VCaP (cell line): ENCODE results near the gene POMGNT1.

Experiments
- H3K27ac ChIP-seq: fragments of 450-650 bp; 2 replicates; pipeline ENCODE4 v1.5.1; 2017
- TF ChIP-seq, protein P1 (sequence below): fragments of 450-650 bp; conservative IDR thresholded peaks from 2 replicates; pipeline ENCODE4 v1.5.1; 2017; ENCODE audit warnings: mild to moderate bottlenecking, moderate library complexity

Gene POMGNT1

DNA sequence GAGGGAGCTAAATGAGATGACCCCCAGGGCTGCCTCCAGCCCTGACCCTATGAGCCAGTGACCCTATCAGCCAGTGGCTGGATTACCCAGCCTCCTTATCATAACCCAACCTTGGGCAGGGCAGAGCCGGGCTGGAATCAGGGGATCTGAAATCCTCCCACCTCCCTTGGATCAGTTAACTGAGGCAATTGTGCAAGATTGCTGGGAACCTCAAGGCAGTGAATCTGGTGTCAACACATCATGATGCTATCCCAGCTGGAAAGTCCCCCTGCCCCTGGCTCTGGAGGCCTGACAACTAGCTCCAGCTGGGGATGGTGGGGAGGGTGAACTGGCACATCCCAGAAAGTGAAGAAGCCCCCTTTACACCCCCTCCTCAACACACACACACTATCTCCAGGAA lies 29.8 kb downstream of the POMGNT1 start:
- TF ChIP-seq, protein P1, sequence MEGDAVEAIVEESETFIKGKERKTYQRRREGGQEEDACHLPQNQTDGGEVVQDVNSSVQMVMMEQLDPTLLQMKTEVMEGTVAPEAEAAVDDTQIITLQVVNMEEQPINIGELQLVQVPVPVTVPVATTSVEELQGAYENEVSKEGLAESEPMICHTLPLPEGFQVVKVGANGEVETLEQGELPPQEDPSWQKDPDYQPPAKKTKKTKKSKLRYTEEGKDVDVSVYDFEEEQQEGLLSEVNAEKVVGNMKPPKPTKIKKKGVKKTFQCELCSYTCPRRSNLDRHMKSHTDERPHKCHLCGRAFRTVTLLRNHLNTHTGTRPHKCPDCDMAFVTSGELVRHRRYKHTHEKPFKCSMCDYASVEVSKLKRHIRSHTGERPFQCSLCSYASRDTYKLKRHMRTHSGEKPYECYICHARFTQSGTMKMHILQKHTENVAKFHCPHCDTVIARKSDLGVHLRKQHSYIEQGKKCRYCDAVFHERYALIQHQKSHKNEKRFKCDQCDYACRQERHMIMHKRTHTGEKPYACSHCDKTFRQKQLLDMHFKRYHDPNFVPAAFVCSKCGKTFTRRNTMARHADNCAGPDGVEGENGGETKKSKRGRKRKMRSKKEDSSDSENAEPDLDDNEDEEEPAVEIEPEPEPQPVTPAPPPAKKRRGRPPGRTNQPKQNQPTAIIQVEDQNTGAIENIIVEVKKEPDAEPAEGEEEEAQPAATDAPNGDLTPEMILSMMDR, result no peak
- H3K27ac ChIP-seq, result no peak overlapping the region

DNA sequence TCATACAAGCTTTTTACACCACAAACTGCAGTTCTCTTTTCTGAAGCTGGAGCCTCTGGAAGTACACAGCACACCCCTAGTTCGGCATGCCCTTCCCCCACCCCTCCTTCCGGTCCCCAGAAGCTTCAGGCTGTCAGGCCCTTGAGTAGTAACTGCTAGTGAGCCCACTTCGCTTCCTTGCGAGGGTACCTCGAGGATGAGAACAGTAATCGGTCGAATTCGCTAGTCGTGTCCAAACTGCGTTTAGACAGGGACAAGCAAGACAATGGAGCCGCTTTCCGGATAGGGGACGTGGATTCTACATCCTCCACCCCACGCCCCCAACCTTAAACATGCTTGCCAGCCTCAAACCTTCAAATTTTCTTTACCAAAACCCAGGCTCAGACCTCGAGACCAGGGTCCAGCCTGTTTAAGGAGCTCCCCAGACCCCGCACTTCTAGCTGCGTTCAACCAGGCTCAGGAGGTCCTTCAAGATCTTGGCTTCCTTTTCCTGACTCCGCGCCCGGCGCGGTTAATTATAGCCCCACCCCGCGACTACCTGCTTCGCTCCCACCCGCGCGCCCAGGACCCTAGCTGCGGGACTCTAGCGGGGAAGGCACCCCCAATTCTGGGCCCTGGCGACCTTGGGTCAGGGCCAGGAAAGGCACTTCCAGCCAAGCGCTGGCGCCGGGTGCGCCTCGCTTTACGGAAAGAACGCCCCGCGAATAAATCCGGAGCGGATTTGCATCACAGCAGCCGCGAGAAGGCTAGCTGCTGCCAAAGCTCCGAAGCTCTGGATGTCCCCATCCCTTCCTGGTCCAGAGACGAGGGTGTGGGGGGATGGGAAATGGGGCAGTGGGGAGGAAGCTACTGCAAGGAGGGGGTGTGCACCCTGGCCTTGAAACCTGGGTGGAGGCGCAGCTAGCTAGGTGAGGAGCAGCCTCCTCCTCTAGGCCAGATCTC lies 31.4 kb downstream of the POMGNT1 start:
- TF ChIP-seq, protein P1, result no peak
- no peak overlapping the region for H3K27ac ChIP-seq

DNA sequence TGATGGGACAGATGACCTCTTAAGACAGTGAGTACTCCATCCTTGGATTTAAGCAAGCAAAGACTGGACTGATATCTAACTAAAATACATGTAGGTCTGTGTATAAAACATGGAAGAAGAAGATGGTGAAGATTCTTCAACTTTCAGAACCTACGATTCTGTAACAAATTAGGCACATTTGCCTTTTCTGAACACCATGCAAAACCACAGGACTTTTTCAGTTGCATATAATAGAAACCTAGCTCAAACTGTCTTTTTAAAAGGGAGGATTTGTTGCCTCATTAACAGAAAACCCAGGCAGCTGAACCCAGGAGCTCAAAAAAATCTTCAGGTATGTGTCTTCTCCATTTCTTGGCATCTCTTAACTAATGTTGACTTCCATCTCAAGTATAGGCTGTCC lies 38.0 kb downstream of the POMGNT1 start:
- no peak overlapping the region for H3K27ac ChIP-seq
- TF ChIP-seq, protein P1, result no peak

DNA sequence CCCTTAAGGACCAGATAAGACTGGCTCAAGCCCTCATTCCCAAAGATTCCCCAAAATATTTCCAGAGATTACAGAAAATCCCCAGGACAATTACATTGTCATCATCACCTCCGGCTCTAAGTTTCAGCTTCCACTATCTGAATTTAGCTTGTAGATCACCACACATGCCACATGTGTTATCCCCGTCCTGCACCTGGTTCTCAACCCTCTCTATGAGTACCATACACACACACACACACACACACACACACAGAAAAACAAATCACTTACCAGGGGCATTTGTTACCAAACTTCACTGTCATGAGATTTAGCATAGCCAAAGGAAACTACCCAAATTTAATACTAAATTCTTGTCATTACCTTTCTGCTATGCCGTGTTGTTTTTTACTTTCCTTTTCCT lies 38.7 kb downstream of the POMGNT1 start:
- TF ChIP-seq, protein P1, result no peak
- H3K27ac ChIP-seq, result no peak overlapping the region

DNA sequence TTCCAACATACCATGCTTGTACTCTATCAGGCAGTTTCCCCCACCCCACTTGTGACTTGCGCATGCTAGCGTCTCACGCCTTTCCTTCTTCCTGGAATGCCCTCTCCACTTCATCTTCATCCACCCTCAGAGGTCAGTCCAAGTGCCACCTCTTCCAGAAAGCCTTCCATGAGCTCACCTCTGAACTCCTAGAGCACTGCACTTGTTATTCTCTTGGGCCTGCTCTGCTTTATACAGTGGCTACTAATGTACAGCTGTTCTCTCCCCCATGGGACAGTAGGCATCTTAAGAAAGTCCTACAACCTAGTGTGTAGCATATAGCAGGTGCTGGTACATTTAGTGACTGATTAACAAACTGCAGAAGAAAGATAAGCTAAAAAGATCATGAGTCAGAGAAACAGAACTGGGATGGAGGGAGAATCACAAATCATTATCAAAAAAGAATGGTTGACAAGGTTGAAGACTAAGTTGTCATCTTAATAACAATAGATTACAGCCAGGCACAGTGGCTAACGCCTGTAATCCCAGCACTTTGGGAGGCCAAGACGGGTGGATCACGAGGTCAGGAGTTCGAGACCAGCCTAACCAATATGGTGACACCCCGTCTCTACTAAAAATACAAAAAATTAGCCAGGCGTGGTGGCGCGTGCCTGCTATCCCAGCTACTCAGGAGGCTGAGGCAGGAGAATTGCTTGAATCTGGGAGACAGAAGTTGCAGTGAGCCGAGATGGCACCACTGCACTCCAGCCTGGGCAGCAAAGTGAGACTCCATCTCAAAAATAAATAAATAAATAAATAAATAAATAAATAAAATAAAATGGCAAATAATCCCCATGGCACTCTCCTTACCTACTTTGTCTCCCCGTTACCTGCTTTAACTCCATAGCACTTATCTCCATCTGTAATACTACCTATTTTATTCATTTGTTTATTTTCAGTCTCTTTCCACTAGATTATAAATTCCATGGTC lies 39.6 kb downstream of the POMGNT1 start:
- no peak overlapping the region for H3K27ac ChIP-seq
- TF ChIP-seq, protein P1, result no peak

DNA sequence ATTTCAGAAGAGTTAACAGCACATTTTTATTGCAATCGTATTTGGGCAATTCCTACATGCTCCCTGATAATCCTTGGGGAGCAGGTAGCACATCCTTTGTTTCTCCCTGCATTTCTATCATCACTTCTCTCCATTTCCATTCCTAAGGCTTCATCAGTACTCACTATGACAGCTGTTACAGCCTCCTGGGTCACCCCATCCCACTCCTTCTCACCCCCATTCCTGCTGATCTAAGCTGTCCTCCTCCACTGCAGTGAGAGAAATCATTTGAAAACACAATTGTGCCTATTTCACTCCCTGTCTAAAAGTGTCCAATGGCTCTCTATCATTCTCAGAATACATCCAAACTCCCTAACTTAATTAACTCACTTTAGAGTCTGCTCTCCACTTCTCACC lies 40.3 kb downstream of the POMGNT1 start:
- TF ChIP-seq, protein P1, result no peak
- H3K27ac ChIP-seq, result no peak overlapping the region

DNA sequence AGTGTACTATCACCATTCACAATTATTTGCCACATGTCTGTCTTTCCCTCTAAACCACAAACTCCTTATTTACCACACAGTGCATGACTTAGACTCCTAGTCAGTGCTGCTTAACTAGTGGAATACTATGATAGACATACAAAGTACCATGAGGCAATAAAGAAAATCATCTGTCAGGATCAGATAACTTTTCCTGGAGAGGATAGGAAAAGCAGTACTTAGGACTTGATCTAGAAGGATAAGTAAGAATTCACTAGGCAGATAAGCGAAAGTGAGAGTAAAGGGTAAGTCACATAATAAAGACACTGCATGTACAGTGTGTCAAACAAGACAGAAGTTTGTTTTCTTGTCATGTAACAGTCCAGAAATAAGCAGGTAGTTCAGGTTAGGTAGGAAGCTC lies 44.5 kb downstream of the POMGNT1 start:
- TF ChIP-seq, protein P1, result no peak
- H3K27ac ChIP-seq, result no peak overlapping the region
